ENCODE data around the gene HOMEZ.
"Not testable (repeated sequence)": the region's sequence is repeated elsewhere in the genome, so short reads cannot be mapped to it uniquely, and the experiment has no call there.

HOMEZ gene

GRCh38 chr14:23275412-23275811, 10.5 kb downstream of the HOMEZ start:
- DNase-seq: no peak

GRCh38 chr14:23269193-23269592, 16.7 kb downstream of the HOMEZ start:
- no peak for DNase-seq

GRCh38 chr14:23260849-23261248, 25.1 kb downstream of the HOMEZ start:
- not testable (repeated sequence) for DNase-seq

- DNase-seq: no peak
These were observed 26.5 kb downstream of the HOMEZ start for GRCh38 chr14:23259426-23259825.

GRCh38 chr14:23258256-23258655, 27.7 kb downstream of the HOMEZ start:
- DNase-seq: no peak

GRCh38 chr14:23252420-23253333, 33.3 kb downstream of the HOMEZ start:
- DNase-seq: no peak

- DNase-seq: no peak
These were observed 33.9 kb downstream of the HOMEZ start for GRCh38 chr14:23252006-23252405.

- DNase-seq: no peak
These were observed 36.1 kb downstream of the HOMEZ start for GRCh38 chr14:23249824-23250223.

- no peak for DNase-seq
These were observed 37.3 kb downstream of the HOMEZ start for GRCh38 chr14:23248601-23249000.

GRCh38 chr14:23245282-23245681, 40.6 kb downstream of the HOMEZ start:
- DNase-seq: no peak

GRCh38 chr14:23243066-23243465, 42.9 kb downstream of the HOMEZ start:
- no peak for DNase-seq

- no peak for DNase-seq
These were observed 43.9 kb downstream of the HOMEZ start for GRCh38 chr14:23242076-23242475.

- not testable (repeated sequence) for DNase-seq
These were observed 44.7 kb downstream of the HOMEZ start for GRCh38 chr14:23241061-23241715.

- DNase-seq: no peak
These were observed 45.3 kb downstream of the HOMEZ start for GRCh38 chr14:23240661-23241060.

- peak; percentile 72 for DNase-seq
These were observed 47.9 kb downstream of the HOMEZ start, which contains the start of gene RNF212B for GRCh38 chr14:23237772-23238594. TSS of gene RNF212B (plus strand) at chr14:23237936. CDS start at chr14:23240346, 2,410 bp downstream.

- not testable (repeated sequence) for DNase-seq
These were observed 53.6 kb downstream of the HOMEZ start for GRCh38 chr14:23232241-23232808.

GRCh38 chr14:23228812-23229211, 57.1 kb downstream of the HOMEZ start:
- no peak for DNase-seq

GRCh38 chr14:23227566-23227965, 58.4 kb downstream of the HOMEZ start:
- DNase-seq: no peak

- DNase-seq: not testable (repeated sequence)
These were observed 61.0 kb downstream of the HOMEZ start for GRCh38 chr14:23224958-23225357.

All from fibroblast of upper back skin (primary cell).